ENCODE data around the gene KDELR3.

The KDELR3 gene

DNA sequence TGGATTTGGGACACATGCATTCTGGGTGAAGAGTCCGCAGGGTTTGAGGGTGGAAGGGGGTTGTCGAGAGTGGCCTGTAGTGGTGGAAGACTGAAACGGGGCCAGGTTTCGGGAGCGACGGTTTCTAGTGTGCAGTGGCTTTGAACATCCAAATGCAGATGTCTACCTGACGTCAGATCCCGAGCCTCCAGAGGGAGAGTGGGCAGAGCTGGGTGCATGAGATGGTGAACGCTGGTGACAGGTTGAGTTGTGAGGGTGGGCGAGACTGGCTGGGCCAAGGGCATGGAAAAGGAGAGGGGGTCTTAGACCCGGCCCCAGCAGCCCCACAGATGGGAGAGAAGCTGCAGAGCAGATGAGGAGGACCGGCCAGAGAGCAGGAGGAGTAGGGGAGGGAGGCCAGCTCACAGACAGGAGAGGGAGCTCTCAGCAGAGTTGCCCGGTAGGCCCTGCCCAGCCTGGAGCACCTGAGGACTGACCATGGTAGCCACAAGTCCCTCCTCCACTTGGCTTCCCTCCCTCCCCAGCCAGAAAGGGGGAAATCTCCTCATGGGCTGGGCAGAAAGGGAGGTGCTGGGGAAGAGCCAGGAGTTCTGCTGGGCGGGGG is 27.0 kb upstream of the KDELR3 start:
- DNase-seq, result no peak

DNA sequence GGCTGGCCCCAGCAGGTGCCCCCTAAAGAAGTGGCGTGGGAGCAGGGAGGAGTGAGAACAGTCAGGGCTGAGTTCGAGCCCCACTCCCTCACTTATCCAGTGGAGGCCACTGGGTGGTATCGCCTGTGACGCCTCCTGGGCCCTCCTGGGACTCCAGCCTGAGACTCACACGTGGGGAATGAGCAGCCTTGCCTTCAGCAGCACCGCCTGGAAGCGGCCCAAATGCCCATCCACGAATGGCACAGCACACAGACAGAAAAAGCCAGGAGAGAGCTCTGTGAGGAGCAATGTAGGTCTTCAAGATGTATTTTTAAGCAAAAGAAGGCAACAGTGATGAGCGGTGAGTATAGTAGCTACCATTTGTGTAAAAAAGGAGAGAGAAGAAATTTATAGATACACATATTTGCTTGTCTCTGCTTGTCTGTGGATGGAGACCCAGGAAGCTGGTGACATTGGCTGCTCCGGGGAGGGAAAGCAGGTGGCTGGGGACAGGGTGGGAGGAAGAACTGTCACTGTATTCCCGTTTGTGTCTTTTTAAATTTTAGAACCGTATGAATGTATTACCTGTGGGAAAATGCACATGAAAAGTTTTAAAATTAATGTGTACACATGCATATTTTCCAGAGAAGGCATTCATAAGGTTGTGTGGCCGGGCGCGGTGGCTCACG is 26.1 kb upstream of the KDELR3 start:
- DNase-seq, result no peak

DNA sequence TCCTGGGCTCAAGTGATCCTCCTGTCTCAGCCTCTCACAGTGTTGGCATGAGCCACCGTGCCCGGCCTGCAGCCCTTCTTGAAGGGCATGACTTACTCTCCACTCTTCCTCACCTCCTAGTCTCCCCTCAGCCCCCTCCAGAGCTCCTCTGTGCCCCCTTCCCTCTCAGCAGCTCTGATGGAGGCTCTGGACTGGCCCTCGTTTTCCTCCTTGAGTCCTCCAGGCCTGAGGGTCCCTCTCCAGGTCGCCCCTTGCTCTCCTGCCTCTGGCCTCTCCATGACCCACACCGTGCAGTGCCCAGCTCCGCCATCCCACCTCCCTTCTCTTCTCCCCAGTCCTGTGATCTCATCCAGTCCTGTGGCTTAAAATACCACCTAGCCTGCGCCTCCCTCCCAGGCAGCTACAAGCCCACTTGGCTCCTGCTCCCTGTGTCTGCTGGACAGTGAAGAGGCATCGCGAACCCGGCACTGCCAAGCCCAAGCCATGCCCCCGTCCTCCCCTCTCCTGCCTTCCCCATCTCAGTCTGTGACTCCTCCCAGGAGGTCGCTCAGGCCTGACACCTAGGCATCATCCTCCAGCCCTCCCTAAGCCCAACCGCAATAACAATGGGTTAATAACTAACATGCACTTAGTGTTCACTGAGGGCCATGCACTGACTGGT is 24.8 kb upstream of the KDELR3 start:
- DNase-seq, result no peak

DNA sequence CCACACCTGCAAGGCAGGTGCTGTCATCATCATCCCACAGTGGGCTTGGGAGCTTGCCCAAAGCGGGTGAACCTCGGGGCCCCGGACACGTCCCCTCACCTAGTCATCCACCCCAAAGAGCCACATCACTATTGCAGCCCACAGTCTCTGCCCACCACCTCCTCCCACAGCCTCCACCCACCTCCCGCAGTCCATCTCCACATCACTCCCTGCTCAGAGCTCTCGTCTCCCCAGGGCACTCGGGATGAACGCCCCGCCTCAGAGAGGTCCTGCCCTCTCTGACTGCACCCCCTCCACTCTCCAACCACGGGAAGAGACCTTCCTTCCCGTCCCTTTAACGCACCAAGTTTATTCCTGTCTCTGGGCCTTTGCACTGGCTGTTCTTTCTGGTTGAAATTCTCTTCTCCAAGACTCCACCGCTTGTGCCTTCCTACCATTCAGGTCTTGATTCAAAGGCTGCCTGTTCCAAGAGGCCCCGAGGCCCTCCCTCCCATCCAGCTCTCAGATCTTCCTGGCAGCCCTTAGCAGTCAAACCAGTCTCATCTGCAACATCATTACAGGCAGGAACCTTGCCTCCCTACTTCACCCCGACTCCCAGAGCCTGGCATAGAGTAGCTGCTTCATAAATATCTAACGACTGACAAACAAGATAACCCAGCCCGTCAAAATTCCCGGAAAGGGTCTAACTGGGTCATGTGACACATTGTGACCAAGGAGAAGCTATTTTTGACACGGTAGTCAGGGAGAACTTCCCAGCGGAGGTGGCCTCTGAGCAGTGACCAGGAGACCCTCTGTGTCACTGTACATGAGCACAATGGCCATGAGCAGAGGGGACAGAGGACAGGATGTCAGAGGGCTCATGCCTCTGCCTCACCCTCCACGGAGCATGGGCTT is 24.0 kb upstream of the KDELR3 start:
- DNase-seq, result no peak

DNA sequence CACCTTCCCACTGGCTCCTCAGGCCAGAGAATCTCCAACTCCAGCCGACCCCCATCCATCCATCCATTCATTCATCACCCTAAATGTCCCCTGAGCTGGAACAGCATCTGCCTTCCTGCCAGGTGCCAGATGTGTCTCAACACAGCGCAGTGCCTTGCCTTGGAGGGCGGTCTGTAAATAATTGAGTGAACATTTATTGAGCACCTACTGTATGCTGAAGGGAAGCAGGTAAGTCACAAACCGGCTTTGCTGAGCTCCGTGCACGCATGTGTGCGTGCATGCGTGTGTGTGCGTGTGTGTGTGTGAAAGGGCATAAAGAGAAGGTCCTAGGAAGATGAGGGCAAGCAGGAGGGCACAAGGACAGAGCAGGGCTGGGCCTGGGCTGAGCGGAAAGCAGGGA is 23.1 kb upstream of the KDELR3 start:
- DNase-seq, result no peak

DNA sequence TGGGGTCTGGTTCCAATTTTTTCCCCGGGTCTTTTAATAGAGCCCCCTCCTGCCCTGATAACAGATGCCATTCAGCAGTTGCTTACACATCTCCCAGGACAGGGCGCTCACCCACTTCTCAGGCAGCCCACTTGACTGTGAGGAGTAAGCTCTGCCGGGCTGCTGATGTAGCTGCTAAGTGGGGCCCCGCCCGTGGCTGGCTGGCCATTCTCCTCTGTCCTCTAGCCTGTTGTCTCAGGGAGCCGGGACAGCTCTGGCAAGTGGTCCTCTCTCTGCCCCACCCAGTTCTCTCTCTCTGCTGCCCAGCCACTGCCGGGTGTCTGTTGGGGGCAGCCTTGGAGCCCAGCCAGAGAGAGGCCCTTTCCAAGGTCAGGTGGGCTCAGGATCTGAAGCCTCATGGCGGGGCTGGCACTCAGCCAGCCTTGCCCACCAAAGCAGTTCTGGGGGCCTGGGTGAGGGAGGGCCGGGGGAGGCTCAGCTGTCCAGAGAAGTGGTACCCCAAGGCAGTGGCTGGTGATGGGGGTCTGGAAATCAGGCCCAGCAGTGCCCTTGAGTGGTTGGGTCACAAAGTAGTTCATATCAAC is 21.8 kb upstream of the KDELR3 start:
- no peak for DNase-seq

DNA sequence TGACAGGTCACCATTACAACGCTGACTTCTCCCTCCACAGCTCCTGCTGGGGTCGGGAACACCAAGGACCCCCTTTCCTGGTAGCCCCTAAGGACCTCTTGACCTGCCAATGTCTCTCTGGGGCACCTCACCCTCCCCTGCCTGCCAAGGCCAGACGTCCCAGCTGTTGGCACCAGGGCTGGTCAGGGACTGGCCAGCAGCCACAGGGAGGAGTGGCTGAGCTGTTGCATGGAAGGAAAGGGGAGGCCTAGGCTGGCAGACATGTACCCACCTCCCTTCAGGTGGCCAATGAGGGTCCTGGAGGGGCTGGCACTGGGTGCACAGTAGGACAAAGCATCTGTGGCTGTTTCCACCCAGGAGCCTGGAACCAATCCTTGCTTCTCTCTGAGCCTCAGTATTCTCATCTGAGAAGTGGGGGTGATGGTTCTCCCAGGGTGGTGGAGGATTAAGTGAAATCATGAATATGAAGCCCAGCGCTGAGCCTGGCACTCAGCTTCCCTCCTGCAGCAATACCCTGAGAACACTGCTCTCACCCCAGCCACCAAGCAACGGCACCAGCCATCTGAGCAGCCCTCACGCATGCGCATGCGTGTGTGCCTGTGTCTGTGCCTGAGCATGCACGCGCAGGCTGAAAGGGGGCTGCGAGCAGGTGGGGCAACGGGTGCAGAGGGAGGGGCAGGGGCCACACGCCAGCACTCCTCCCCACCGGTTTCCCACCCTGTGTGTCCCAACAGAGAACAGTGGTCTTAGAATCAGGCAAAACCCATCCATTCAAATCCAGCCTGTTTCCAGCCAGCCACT is 18.8 kb upstream of the KDELR3 start:
- DNase-seq, result no peak

DNA sequence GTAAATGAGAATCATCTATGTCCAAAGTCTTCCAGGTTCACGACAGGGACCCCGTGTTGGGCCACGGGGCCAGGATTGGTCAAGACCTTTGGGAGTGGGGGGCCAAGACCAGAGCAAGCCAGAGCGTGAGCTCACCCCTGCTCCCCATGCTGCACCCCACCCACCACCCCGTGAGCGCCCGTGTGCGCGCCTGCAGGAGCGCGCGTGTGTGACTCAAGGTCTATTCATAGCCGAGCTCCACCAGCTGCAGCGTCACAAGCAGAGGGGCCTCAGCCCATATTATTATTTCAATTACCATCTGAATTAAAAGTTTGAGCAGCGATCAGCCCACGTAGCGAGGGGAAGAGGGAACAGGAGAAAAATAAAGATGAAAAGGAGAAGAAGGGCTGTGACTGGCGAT is 18.1 kb upstream of the KDELR3 start:
- no peak for DNase-seq

DNA sequence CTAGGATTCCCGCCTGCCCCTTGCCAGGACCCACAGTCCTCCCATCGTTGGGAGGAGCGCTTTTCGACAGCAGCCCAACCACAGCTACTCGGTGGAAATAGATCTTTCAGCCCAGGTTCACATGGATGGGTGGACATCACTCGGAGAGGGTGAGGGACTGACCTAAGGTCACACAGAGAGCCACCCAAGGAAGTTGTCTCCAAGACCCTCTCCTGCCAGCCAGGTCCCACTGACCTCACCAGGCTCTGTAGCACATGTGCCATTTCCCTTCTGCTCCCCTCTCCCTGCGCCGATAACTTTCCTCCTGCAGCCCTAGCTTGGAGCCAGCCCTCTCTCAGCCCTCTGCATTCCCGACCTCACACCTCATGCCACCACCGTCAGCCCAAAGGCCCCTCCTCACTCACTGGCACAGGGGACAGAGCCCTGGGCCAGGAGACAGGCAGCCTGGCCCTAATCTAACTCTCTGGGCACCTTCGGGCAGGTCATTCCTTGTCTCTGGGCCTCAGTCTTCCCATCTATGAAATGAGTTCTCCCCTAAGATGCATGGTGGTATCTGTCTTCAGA is 17.6 kb upstream of the KDELR3 start:
- DNase-seq, result no peak

DNA sequence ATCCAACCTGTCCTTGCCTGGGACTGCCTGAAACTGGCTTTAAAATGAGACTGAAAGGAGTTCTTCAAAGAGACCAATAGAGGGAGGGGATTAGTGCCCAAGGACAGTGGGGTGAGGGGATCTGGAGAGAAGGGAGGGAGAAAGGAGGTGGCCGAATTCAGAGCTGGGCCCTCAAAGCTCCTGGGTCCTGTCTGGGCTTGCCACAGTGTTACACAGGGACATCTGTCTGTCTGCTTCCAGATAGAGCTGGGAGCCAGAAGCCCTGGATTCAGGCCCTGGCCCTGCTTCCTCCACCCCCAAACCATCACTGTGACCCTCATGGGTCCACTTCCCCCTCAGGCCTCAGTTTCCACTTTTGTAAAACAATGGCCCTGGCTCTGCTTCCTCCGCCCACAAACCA is 16.5 kb upstream of the KDELR3 start:
- DNase-seq, result no peak

DNA sequence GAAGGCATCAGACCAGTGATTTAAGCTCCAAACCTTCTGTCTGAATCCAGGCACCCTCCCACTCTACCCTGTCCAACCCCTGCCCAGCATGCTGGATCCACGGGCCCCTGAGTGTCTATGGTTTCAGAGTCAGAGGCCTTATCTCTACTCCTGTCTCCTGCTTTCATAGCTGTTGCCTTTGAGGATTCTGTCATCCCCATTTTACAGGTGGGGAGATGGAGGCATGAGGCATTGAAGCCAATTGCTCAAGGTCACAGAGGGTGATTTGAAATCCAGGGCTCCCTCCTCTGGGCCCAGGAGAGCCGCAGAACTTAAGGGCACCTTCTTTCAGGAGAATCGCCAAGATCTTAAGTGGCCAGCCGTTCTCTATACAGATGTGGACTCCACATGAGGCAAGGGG is 16.0 kb upstream of the KDELR3 start:
- no peak for DNase-seq

DNA sequence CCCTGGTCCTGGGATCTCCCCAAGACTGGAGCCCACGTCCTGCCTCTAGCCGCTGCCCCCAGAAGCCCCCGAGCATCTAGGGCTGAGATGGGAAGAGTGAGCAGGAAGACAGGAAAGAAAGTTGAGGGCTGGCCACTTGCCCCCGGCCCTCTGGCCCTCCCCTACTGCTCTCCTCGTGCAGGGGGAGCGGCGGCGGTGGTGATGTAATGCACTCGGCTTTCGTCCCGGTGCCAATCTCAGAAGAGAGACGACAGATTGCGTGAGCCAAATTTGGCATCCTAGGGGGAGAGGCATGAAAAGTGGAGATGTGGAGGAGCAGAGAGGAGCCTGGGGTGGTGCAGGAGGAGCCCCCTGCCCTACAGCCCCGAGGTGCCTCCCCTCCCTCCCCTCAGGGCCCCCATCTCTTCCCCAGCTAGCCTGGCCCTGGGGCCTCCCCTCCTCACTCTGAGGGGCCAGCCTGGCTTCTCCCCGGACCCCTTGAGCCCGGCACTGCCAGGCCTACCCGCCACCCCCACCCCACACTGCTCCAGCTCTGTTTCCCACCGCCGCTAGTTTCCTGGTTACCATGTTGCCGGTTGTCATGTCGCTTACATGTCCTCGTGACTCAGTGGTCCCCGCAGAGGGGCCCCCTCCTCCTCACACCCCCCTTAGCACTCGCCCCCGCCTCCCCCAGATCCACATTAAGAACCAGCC is 15.4 kb upstream of the KDELR3 start:
- DNase-seq, result no peak

DNA sequence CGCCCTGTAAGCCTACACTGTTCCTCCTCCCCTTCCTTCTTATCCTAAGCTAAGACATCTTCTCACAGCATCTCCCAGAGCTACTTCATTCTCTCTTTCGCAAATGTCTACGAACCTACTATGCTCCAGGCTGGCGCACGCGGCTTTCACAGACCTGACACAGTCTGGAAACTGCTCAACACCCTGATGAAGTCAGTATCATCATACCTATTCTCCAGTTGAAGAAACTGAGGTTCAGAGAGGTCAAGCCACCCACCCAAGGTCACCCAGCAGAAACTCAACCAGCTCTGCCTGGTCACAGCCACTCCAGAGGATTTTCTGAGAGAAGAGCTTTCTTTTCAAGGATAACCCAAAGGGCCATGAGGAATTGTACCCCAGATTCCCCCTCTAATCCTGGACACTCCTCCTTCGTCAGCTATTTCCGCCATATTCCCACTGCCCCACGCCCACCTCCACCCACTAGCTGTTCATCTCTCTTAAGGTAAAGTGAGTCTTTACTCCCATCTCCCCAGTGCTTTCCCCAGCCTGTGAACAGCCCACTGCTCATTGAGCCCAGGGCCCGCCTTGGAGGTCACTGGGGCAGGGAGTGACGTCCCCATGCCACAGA is 14.7 kb upstream of the KDELR3 start:
- DNase-seq, result no peak

DNA sequence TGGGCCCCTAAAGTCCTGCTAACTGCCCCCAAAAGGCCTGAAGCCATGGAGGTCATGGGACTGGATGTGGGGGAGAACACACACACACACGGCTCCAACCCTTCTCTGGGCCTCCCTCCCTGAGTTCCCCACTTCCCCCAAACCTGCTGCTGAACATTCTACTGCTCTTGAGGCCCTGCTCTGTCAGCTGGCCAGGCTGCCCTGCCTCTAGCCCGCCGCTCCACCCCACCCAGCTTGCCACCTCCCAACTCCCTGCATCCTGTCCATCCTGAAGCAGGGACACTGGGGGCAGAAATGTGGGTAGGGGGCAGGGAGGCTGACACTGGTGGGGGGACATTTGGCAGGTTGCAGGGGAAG is 13.9 kb upstream of the KDELR3 start:
- no peak for DNase-seq

DNA sequence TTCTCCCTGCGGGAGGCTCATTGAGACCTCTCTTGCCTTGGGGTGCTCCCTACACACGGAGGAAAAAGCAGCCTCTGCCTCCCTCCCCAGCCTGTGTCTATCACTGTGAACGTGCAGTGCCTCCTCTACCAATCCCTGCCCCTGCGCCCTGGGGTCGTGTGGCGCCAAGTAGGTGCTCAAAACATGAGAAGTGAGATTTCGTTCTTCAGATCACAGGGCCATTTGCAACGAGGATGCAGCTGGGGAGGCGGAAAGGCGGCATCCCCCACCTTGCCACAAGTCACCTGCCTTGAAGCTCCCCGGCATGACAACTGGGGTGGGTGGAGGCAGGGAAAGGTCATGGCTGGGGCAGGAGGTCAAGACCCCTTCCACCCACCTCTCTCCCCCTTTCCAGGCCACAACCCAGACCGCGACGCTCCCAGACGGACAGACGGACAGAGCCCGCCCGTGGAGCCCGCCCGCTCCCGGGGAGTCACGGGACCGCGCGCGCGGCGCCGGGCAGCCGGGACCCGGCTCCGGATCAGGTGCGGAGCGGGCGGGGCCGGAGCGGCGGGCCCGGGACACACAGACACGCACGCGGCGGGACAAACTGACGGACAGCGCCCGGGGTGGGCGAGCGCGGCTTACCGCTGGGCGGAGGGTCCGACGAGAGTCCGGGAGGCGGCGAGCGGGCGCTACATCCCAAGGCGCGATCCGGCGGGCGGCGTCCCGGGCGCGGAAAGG is 13.4 kb upstream of the KDELR3 start:
- no peak for DNase-seq

DNA sequence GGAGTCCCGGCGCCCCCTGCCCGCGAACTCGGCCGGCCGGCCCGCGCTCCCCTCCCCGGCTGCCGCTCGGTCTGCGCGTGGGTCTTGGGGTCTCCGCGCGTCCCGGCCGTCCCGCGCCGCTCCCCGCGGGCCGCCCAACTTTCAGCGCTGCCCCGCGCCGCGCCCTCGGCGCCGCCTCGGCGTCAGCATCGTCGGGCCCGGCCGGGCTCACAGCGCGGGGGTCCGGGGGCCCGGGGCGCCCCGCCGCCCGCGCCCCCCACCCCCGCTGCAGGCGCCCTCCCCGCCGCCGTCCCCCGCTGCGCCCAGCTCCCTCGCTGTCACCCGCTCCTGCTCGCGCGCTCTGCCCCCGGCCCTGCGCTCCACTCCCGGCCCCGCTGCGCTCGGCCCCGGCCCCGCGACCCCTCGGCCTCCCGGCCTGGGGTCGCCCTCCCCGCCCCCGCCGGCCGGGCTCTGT is 12.8 kb upstream of the KDELR3 start, which contains the start of gene KCNJ4:
KCNJ4 (minus strand) TSS at position 124 of the 454 bp plus-strand sequence. CDS start 27,067 bp downstream, outside the sequence.
- DNase-seq, result no peak

DNA sequence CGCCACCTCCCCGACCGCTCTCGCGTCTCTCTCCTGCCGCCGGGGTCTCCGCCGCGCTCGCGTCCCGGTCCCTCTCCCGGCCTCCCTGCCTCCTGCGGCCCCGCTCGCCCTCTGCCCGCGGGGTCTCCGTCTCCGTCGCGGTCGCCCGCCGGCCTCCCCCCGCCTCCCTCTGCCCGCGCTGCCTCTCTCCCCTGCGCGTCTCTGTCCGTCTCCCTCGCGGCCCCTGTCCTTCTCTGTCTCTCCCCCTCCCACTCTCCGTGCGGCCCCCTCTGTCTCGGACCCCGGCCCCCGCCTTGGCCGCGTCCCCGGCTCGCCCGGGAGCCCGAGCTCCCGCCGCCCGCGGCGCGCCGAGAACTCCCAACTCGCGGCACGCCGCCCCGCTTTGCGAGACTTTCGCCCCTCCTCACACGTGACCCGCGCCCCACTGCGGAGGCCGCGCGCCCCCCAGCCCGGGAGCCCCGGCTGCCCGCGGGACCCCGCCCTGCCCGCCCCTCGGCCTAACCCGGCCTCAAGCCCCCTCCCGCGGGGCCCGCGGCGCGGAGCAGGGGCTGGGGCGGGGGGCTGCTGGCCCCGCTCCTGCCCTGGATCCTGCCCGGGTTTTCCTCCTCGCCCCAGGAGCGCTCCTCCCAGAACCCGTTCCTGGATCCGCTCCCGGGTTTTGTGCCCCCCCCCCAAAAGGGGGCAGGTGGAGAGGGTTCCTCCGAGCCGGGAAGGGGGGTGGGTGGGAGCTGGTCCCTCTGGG is 12.2 kb upstream of the KDELR3 start:
- no peak for DNase-seq

DNA sequence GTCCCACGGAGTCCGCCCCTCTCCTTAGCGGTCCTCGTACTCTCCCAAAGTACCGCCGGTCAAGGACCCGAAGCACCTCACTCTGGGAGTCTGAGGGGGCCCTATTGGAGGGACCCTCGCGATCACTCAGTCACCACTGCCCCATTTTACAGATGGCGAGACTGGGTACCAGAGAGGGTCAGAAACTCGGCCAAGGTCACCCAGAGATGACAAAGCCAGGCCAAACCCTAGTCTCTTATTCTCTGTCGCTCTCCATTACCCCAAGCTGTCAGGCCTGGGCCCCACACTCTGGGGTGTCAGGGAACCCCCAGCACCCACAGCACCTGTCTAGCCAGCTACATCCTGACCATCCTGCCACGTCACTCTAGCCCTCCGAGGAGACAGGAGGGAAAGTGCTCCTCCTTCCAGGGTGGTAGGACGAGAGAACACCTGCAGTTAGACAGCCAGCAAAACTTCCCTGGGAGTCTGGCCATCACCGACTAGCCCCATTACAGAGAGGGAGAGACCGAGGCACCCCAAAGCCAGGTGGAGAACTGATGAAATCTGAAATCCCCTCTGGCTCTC is 11.5 kb upstream of the KDELR3 start:
- no peak for DNase-seq

All from left hindlimb (tissue), 1 donor.